ENCODE results near the gene CA14.

DNA sequence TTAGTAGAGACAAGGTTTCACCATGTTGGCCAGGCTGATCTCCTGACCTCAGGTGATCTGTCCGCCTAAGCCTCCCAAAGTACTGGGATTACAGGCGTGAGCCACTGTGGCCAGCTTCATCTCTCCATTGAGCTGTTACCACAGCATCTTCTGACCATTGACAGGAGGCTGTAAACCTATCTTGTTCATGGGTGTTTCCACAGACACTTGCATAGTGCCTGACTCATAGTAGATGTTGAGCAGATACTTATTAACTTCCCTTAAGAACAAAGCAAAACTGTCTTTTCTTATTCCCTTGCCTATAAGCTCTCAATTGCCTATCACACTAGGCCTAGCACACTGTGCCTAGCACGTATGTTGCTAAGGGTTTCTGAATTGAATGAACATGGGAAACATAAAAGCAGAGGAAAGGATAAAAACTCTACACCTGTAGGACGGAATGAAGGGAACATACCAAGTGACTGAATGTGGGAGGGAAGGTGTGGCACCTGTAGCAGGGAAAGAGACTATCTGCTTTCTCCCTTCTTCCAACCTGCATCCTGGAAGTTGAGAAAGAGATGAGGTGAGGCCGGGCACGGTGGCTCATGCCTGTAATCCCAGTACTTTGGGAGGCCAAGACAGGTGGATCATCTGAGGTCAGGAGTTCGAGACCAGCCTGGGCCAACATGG is 13.9 kb downstream of the CA14 start:
- TF ChIP-seq, protein P1, sequence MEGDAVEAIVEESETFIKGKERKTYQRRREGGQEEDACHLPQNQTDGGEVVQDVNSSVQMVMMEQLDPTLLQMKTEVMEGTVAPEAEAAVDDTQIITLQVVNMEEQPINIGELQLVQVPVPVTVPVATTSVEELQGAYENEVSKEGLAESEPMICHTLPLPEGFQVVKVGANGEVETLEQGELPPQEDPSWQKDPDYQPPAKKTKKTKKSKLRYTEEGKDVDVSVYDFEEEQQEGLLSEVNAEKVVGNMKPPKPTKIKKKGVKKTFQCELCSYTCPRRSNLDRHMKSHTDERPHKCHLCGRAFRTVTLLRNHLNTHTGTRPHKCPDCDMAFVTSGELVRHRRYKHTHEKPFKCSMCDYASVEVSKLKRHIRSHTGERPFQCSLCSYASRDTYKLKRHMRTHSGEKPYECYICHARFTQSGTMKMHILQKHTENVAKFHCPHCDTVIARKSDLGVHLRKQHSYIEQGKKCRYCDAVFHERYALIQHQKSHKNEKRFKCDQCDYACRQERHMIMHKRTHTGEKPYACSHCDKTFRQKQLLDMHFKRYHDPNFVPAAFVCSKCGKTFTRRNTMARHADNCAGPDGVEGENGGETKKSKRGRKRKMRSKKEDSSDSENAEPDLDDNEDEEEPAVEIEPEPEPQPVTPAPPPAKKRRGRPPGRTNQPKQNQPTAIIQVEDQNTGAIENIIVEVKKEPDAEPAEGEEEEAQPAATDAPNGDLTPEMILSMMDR (conservative IDR thresholded peaks at IDR 0.05; ENCODE audit: low read depth, low read length), result no peak
- TF ChIP-seq MXI1 (IDR thresholded peaks at IDR 0.05; ENCODE audit: borderline replicate concordance, low read depth, low read length) (no peak), CHD1 (IDR thresholded peaks at IDR 0.05; ENCODE audit: low read depth, low read length) (no peak), SMC3 (IDR thresholded peaks at IDR 0.05; ENCODE audit: low read depth, low read length) (no peak), POLR2A (IDR thresholded peaks at IDR 0.05; ENCODE audit: low read depth, low read length) (no peak), MAFK (IDR thresholded peaks at IDR 0.05; ENCODE audit: low read depth, low read length) (no peak), CEBPB (IDR thresholded peaks at IDR 0.05; ENCODE audit: low read depth, low read length) (no peak), MAZ (IDR thresholded peaks at IDR 0.05; ENCODE audit: borderline replicate concordance, low read depth, low read length) (no peak), RCOR1 (IDR thresholded peaks at IDR 0.05; ENCODE audit: insufficient replicate concordance, low read length) (no peak), BHLHE40 (IDR thresholded peaks at IDR 0.05; ENCODE audit: low read depth, low read length) (no peak), RAD21 (IDR thresholded peaks at IDR 0.05; ENCODE audit: low read length) (no peak)
